GM12801 (cell line): ENCODE results near the gene ZNF429.

Source experiments
- CTCF ChIP-seq: IDR thresholded peaks from one replicate; pipeline ENCODE4 v1.5.1; 2011; ENCODE audit warnings: control low read depth; ENCODE audit not compliant: insufficient read length; ENCODE audit errors: extremely low read depth

Gene ZNF429

GRCh38 chr19:21576481-21576880 is 71.1 kb downstream of the ZNF429 start:
- no peak for TF ChIP-seq CTCF

GRCh38 chr19:21580101-21580500 is 74.7 kb downstream of the ZNF429 start:
- no peak for TF ChIP-seq CTCF

GRCh38 chr19:21580818-21581217 is 75.4 kb downstream of the ZNF429 start:
- no peak for TF ChIP-seq CTCF

GRCh38 chr19:21581646-21582240 is 76.3 kb downstream of the ZNF429 start:
- TF ChIP-seq CTCF: no peak

- no peak for TF ChIP-seq CTCF
Measured at GRCh38 chr19:21584537-21584936, 79.1 kb downstream of the ZNF429 start.

- no peak for TF ChIP-seq CTCF
Measured at GRCh38 chr19:21585281-21585890, 80.0 kb downstream of the ZNF429 start.

- TF ChIP-seq CTCF: no peak
Measured at GRCh38 chr19:21586311-21587116, 81.1 kb downstream of the ZNF429 start.
